H1 (cell line): ENCODE results near the gene CACNA1A. TPM values are rescaled to one million over a fixed set of nuclear protein-coding genes. Genes with fewer than 3 reads are reported as not detected.

Source experiments
- CTCF ChIA-PET: fragments of 300-600 bp; sonication (Branson Sonifier 250); formaldehyde crosslinking; loops from one replicate; lab custom pipeline; 2021; ENCODE audit not compliant: partially characterized antibody; lab: Charles Lee
- POLR2A ChIA-PET: fragments of 300-600 bp; sonication (Branson Sonifier 250); formaldehyde crosslinking; loops from one replicate; lab custom pipeline; 2021; ENCODE audit warnings: inconsistent platforms; ENCODE audit not compliant: partially characterized antibody; lab: Charles Lee
- DNase-seq, 2 experiments: peaks; one replicate each; pipeline versions ENCODE4 v3.0.0 to v3.0.0-alpha.2; 2010 to 2022; ENCODE audit warnings: low spot score in 2 of 2, low read depth in 1 of 2, mixed read lengths in 1 of 2
- FAIRE-seq: peaks from 2 replicates; lab custom pipeline; 2011; peaks lifted over from hg19 to GRCh38; lab: Jason Lieb, UNC
- H2AFZ ChIP-seq: 2 replicates; pipeline ENCODE4 v1.8.1; 2012; ENCODE audit warnings: low read length, inconsistent platforms
- H2AK5ac ChIP-seq: 2 replicates; pipeline ENCODE4 v1.6.1; 2013; ENCODE audit warnings: low read depth, low read length
- H2BK120ac ChIP-seq: replicated peaks from 2 replicates; pipeline ENCODE3; 2013; ENCODE audit warnings: low read depth, low read length, inconsistent platforms
- H2BK12ac ChIP-seq: 2 replicates; pipeline ENCODE4 v1.6.1; 2013; ENCODE audit warnings: low read depth, low read length
- H2BK15ac ChIP-seq: 2 replicates; pipeline ENCODE4 v1.6.1; 2013; ENCODE audit warnings: low read length
- H2BK20ac ChIP-seq: 2 replicates; pipeline ENCODE4 v1.6.1; 2013; ENCODE audit warnings: low read length
- H2BK5ac ChIP-seq: 2 replicates; pipeline ENCODE4 v1.6.1; 2013; ENCODE audit warnings: low read depth, low read length
- H3K14ac ChIP-seq: 2 replicates; pipeline ENCODE4 v1.6.1; 2013; ENCODE audit warnings: inconsistent platforms; ENCODE audit not compliant: insufficient read length
- H3K18ac ChIP-seq: 2 replicates; pipeline ENCODE4 v1.6.1; 2013; ENCODE audit warnings: low read length; ENCODE audit errors: extremely low read depth
- H3K23ac ChIP-seq: 2 replicates; pipeline ENCODE4 v1.6.1; 2013; ENCODE audit warnings: inconsistent platforms; ENCODE audit not compliant: insufficient read length
- H3K23me2 ChIP-seq: 2 replicates; pipeline ENCODE4 v1.6.1; 2013; ENCODE audit warnings: low read depth, low read length
- H3K27ac ChIP-seq: 2 replicates; pipeline ENCODE4 v1.6.1; 2011; ENCODE audit warnings: low read depth, low read length, inconsistent platforms
- H3K27me3 ChIP-seq, 4 experiments: replicated peaks in 1 of 4; 1 replicate in 1 of 4; 2 replicates in 3 of 4; pipeline versions ENCODE4 v1.6.1 to v1.8.1; 2011 to 2013; ENCODE audit warnings: low read length in 3 of 4, mild to moderate bottlenecking in 3 of 4, inconsistent platforms in 2 of 4, mixed read lengths in 2 of 4, moderate library complexity in 1 of 4; ENCODE audit not compliant: control insufficient read depth in 3 of 4, insufficient read depth in 3 of 4; ENCODE audit errors: extremely low read depth in 1 of 4
- H3K36me3 ChIP-seq, 4 experiments: 2 replicates each; pipeline versions ENCODE4 v1.6.1 to v1.8.1; 2011 to 2013; ENCODE audit warnings: mild to moderate bottlenecking in 4 of 4, low read length in 3 of 4, moderate library complexity in 2 of 4, control low read depth in 1 of 4, inconsistent platforms in 1 of 4; ENCODE audit not compliant: insufficient read depth in 4 of 4, control insufficient read depth in 2 of 4
- H3K4ac ChIP-seq: replicated peaks from 2 replicates; pipeline ENCODE3; 2013; ENCODE audit warnings: low read length, low read depth, mixed read lengths, inconsistent platforms; ENCODE audit not compliant: insufficient read length
- H3K4me1 ChIP-seq, 4 experiments: replicated peaks in 1 of 4; 1 replicate in 1 of 4; 2 replicates in 3 of 4; pipeline versions ENCODE4 v1.6.1 to v1.8.1; 2011 to 2013; ENCODE audit warnings: low read length in 3 of 4, inconsistent platforms in 2 of 4, mixed read lengths in 1 of 4; ENCODE audit not compliant: insufficient read depth in 4 of 4, control insufficient read depth in 3 of 4
- H3K4me2 ChIP-seq, 2 experiments: 2 replicates each; pipeline versions ENCODE4 v1.6.1 to v1.8.1; 2011 to 2013; ENCODE audit warnings: low read depth in 2 of 2, low read length in 2 of 2, control low read depth in 1 of 2, inconsistent platforms in 1 of 2, mild to moderate bottlenecking in 1 of 2; ENCODE audit not compliant: insufficient read depth in 1 of 2
- H3K4me3 ChIP-seq, 4 experiments: fragments of 200-600, 300-600 bp in 1 of 4; sonication (generic), shearing (Covaris generic), sonication (Bioruptor Twin) in 1 of 4; 2 replicates each; pipeline versions ENCODE4 v1.5.1 to v1.8.1; 2011 to 2016; ENCODE audit warnings: low read length in 4 of 4, low read depth in 3 of 4, control low read depth in 2 of 4, inconsistent platforms in 2 of 4, mild to moderate bottlenecking in 2 of 4, mixed read lengths in 1 of 4, moderate library complexity in 1 of 4; ENCODE audit not compliant: insufficient read depth in 2 of 4; ENCODE audit errors: extremely low read depth in 1 of 4
- H3K56ac ChIP-seq: replicated peaks from 2 replicates; pipeline ENCODE3; 2013; ENCODE audit warnings: low read depth, mild to moderate bottlenecking, mixed read lengths, low read length, inconsistent platforms; ENCODE audit not compliant: insufficient read length
- H3K79me1 ChIP-seq: 2 replicates; pipeline ENCODE4 v1.6.1; 2013; ENCODE audit warnings: low read depth, low read length, control low read depth
- H3K79me2 ChIP-seq, 2 experiments: 2 replicates each; pipeline versions ENCODE4 v1.6.1 to v1.8.1; 2012 to 2013; ENCODE audit warnings: low read length in 2 of 2, mild to moderate bottlenecking in 2 of 2, inconsistent platforms in 1 of 2; ENCODE audit not compliant: insufficient read depth in 2 of 2, control insufficient read depth in 1 of 2
- H3K9ac ChIP-seq, 4 experiments: replicated peaks in 1 of 4; 1 replicate in 1 of 4; 2 replicates in 3 of 4; pipeline versions ENCODE4 v1.6.1 to v1.8.1; 2011 to 2013; ENCODE audit warnings: low read depth in 3 of 4, low read length in 3 of 4, control low read depth in 2 of 4, mild to moderate bottlenecking in 2 of 4, moderate library complexity in 2 of 4, inconsistent platforms in 1 of 4; ENCODE audit errors: extremely low read depth in 1 of 4
- H3K9me3 ChIP-seq, 2 experiments: 2 replicates each; pipeline versions ENCODE4 v1.6.1 to v1.8.1; 2012 to 2013; ENCODE audit warnings: mild to moderate bottlenecking in 2 of 2, moderate library complexity in 2 of 2, control low read depth in 1 of 2, inconsistent platforms in 1 of 2, low read depth in 1 of 2, low read length in 1 of 2, mixed read lengths in 1 of 2; ENCODE audit not compliant: insufficient read depth in 2 of 2
- H4K20me1 ChIP-seq, 2 experiments: replicated peaks in 1 of 2; 2 replicates each; pipeline versions ENCODE3 to v1.8.1; 2011 to 2013; ENCODE audit warnings: inconsistent platforms in 2 of 2, low read length in 2 of 2, mild to moderate bottlenecking in 1 of 2; ENCODE audit not compliant: insufficient read depth in 2 of 2, control insufficient read depth in 1 of 2
- H4K5ac ChIP-seq: 2 replicates; pipeline ENCODE4 v1.6.1; 2013; ENCODE audit warnings: low read length, low read depth, mixed read lengths, inconsistent platforms; ENCODE audit not compliant: insufficient read length
- H4K8ac ChIP-seq: 2 replicates; pipeline ENCODE4 v1.8.0; 2013; ENCODE audit warnings: mild to moderate bottlenecking, moderate library complexity, low read length, inconsistent platforms; ENCODE audit not compliant: insufficient read depth; ENCODE audit errors: extremely low read depth
- H4K91ac ChIP-seq: replicated peaks from 2 replicates; pipeline ENCODE3; 2013; ENCODE audit warnings: low read length, mixed read lengths, inconsistent platforms; ENCODE audit not compliant: insufficient read length
- BCL11A ChIP-seq, 2 experiments: IDR thresholded peaks; one replicate each; pipeline ENCODE4 v1.6.1; 2011; ENCODE audit warnings: low read depth in 2 of 2, low read length in 2 of 2, mild to moderate bottlenecking in 2 of 2
- BRCA1 ChIP-seq: IDR thresholded peaks from 2 replicates; pipeline ENCODE4 v1.6.1; 2012; ENCODE audit warnings: low read depth, low read length, improper control_type of control experiment
- CBX8 ChIP-seq: fragments of 300-800, 300-1000 bp; sonication (generic); IDR thresholded peaks from 2 replicates; pipeline ENCODE4 v1.7.1; 2016; ENCODE audit warnings: low read depth, low read length, borderline replicate concordance
- CHD2 ChIP-seq: IDR thresholded peaks from 2 replicates; pipeline ENCODE4 v1.6.1; 2012; ENCODE audit warnings: low read length, improper control_type of control experiment
- HDAC6 ChIP-seq: IDR thresholded peaks from one replicate; pipeline ENCODE4 v1.7.1; 2012; ENCODE audit warnings: low read depth, mild to moderate bottlenecking, inconsistent platforms, low read length, moderate library complexity
- JUN ChIP-seq: IDR thresholded peaks from 2 replicates; pipeline ENCODE4 v1.6.1; 2011; ENCODE audit warnings: low read depth, mild to moderate bottlenecking, improper control_type of control experiment, low read length
- KDM5A ChIP-seq: fragments of 200-600 bp; IDR thresholded peaks from 2 replicates; pipeline ENCODE4 v1.7.1; 2012; ENCODE audit warnings: mild to moderate bottlenecking, low read length, inconsistent platforms, mixed read lengths
- SAP30 ChIP-seq: fragments of 300-600 bp; sonication (generic); IDR thresholded peaks from 2 replicates; pipeline ENCODE4 v1.7.1; 2012; ENCODE audit warnings: low read length, moderate library complexity, mild to moderate bottlenecking, inconsistent platforms; ENCODE audit not compliant: insufficient read depth, insufficient replicate concordance
- SUZ12 ChIP-seq: fragments of 200-600 bp; sonication (generic); IDR thresholded peaks from 2 replicates; pipeline ENCODE4 v1.6.1; 2012; ENCODE audit warnings: mild to moderate bottlenecking, inconsistent platforms, low read length, moderate library complexity, mixed read lengths
- TBP ChIP-seq: IDR thresholded peaks from 2 replicates; pipeline ENCODE4 v1.6.1; 2011; ENCODE audit warnings: low read depth, low read length, improper control_type of control experiment
- polyA plus RNA-seq, 7 experiments: library from polyadenylated mRNA; depleted of rRNA in 3 of 7; stranded (reverse) in 5 of 7; unstranded in 2 of 7; fragments of >200 nt in 5 of 7; fragments of 200-250 nt in 2 of 7; gene quantifications; 1 replicate in 5 of 7; 2 replicates in 1 of 7; 4 replicates in 1 of 7; pipeline versions ENCODE4 v1.2.1 to v1.2.3, GENCODE V29; 2011 to 2013; ENCODE audit warnings: missing spikeins in 2 of 7, mixed read lengths in 2 of 7
- total RNA-seq: library from RNA; stranded (reverse); fragmentation: NEBNext Ultra II Directional; extraction: Animal tissue kit (Norgen Biotek cat#: 25700); gene quantifications from 2 replicates; pipeline ENCODE4 v1.2.1, GENCODE V29; 2021
- TF ChIP-seq, protein P1 (sequence below), 3 experiments: IDR thresholded peaks; 1 replicate in 2 of 3; 2 replicates in 1 of 3; pipeline versions ENCODE4 v1.5.1 to v1.6.1; 2011; ENCODE audit warnings: low read length in 3 of 3, mild to moderate bottlenecking in 3 of 3, inconsistent platforms in 2 of 3, low read depth in 1 of 3, moderate library complexity in 1 of 3; ENCODE audit not compliant: insufficient read depth in 1 of 3; ENCODE audit errors: control extremely low read depth in 1 of 3
- TF ChIP-seq, protein P2 (sequence below): IDR thresholded peaks from 2 replicates; pipeline ENCODE4 v1.6.1; 2012; ENCODE audit warnings: inconsistent platforms

CACNA1A gene
- total and polyA plus RNA-seq, 2 of the 8 experiments (the other 6 are each of a cell fraction or from before 2014, with no cell fraction given): 10.7 to 25.3 TPM

DNA sequence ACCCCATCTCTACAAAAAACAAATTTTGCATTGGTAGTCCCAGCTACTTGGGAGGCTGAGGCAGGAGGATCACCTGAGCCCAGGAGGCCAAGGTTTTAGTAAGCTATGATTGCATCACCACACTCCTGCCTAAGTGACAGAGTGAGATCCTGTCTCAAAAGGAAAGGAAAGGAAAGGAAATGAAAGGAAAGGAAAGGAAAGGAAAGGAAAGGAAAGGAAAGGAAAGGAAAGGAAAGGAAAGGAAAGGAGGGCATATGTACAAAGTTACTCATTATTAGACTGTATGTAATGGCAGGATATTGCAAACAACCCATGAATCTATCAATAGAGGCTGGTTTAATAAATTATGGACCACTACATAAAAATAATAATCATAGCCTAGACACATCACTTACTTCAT lies 40.8 kb upstream of the CACNA1A start:
- no peak for DNase-seq
- FAIRE-seq: no peak
- Histone ChIP-seq H3K9ac (no peak overlapping the region), H3K79me2 (no peaks in the 10 kb centered on the region), H4K5ac (no peak overlapping the region), H3K4me3 (no peak overlapping the region), H3K9me3 (0 out of 4 replicates have a peak, but pooled peaks cover 0 to 2% of the 10 kb centered on the region in 2 experiments), H3K23me2 (no peaks in the 10 kb centered on the region; the same call in 1 of the 2 replicates), H3K79me1 (no peaks in the 10 kb centered on the region), H2AK5ac (no peak overlapping the region), H3K4ac (no peak overlapping the region), H4K8ac (no peak overlapping the region), H2AFZ (no peak overlapping the region), H3K27ac (no peak overlapping the region), H2BK5ac (no peak overlapping the region), H3K56ac (no peak overlapping the region), H4K20me1 (no peaks in the 10 kb centered on the region), H3K4me1 (no peaks in the 10 kb centered on the region), H2BK12ac (no peak overlapping the region), H2BK20ac (no peak overlapping the region), H3K14ac (no peak overlapping the region), H4K91ac (no peak overlapping the region), H3K4me2 (no peak overlapping the region), H3K23ac (no peak overlapping the region), H3K36me3 (no peaks in the 10 kb centered on the region), H3K18ac (no peak overlapping the region), H2BK120ac (no peak overlapping the region), H2BK15ac (no peak overlapping the region), H3K27me3 (no peaks in the 10 kb centered on the region)
- POLR2A ChIA-PET: no interaction called here
- TF ChIP-seq, protein P1, sequence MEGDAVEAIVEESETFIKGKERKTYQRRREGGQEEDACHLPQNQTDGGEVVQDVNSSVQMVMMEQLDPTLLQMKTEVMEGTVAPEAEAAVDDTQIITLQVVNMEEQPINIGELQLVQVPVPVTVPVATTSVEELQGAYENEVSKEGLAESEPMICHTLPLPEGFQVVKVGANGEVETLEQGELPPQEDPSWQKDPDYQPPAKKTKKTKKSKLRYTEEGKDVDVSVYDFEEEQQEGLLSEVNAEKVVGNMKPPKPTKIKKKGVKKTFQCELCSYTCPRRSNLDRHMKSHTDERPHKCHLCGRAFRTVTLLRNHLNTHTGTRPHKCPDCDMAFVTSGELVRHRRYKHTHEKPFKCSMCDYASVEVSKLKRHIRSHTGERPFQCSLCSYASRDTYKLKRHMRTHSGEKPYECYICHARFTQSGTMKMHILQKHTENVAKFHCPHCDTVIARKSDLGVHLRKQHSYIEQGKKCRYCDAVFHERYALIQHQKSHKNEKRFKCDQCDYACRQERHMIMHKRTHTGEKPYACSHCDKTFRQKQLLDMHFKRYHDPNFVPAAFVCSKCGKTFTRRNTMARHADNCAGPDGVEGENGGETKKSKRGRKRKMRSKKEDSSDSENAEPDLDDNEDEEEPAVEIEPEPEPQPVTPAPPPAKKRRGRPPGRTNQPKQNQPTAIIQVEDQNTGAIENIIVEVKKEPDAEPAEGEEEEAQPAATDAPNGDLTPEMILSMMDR (IDR thresholded peaks at IDR 0.05; ENCODE audit: control extremely low read depth in 1 of 3, insufficient read depth in 1 of 3, low read depth in 1 of 3, low read length in 3 of 3): no peak
- TF ChIP-seq TBP: no peak
- no peak for TF ChIP-seq JUN
- TF ChIP-seq CHD2: no peak
- TF ChIP-seq, protein P2, sequence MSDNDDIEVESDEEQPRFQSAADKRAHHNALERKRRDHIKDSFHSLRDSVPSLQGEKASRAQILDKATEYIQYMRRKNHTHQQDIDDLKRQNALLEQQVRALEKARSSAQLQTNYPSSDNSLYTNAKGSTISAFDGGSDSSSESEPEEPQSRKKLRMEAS: no peak
- TF ChIP-seq BCL11A (IDR thresholded peaks at IDR 0.05; ENCODE audit: low read depth in 2 of 2, low read length in 2 of 2): no peak
- TF ChIP-seq SUZ12: no peak
- TF ChIP-seq BRCA1: no peak
- no peak for TF ChIP-seq HDAC6
- TF ChIP-seq CBX8: no peak
- TF ChIP-seq SAP30: no peak
- no peak for TF ChIP-seq KDM5A
- CTCF ChIA-PET: interaction anchor here (1.5 kb wide), 1 partner anchor 28 kb away, joined by 7 read pairs; no protein-coding TSS in a partner anchor
